ENCODE data around the gene TTC4. TPM values are rescaled to one million over a fixed set of nuclear protein-coding genes. Genes with fewer than 3 reads are reported as not detected.

TTC4 gene
- total RNA-seq, 2 experiments from 2014 or later = 24.3 to 26.1 TPM

GRCh38 chr1:54668567-54668966, 47.1 kb upstream of the TTC4 start:
- no peaks in the 10 kb centered on the region for H3K79me2 ChIP-seq (ENCODE audit: insufficient read depth, low read depth, low read length)
- H3K9me2 ChIP-seq (ENCODE audit: insufficient read depth, low read length) = no peaks in the 10 kb centered on the region
- H2AFZ ChIP-seq (ENCODE audit: low read length) = no peak overlapping the region
- H3K4me2 ChIP-seq (ENCODE audit: low read length) = no peak overlapping the region
- H3K4me1 ChIP-seq (ENCODE audit: insufficient read depth, low read length, poor library complexity, severe bottlenecking) = no peaks in the 10 kb centered on the region
- TF ChIP-seq EZH2phosphoT487 (IDR thresholded peaks at IDR 0.05; ENCODE audit: borderline replicate concordance, low read depth, low read length) = no peak
- TF ChIP-seq CTCF (conservative IDR thresholded peaks at IDR 0.05; ENCODE audit: low read length) = no peak
- H3K36me3 ChIP-seq (ENCODE audit: insufficient read depth, low read length) = no peaks in the 10 kb centered on the region
- no peaks in the 10 kb centered on the region for H3K9me3 ChIP-seq (ENCODE audit: low read length)
- CTCF ChIA-PET (ENCODE audit: unreplicated experiment) = no interaction called here
- no TSS peak for BruUV-seq (replicated peaks)
- POLR2A ChIA-PET = no interaction called here
- no peaks in the 10 kb centered on the region for H4K20me1 ChIP-seq (ENCODE audit: insufficient read depth, low read length)
- no peak overlapping the region for H3K4me3 ChIP-seq (ENCODE audit: low read depth, low read length, poor library complexity, severe bottlenecking)
- no peak for DNase-seq (ENCODE audit: low spot score)
- intact Hi-C loops (cut with micrococcal nuclease; ENCODE audit: unreplicated experiment) = no loop called here
- no peak overlapping the region for H3K27ac ChIP-seq (ENCODE audit: low read depth, low read length, poor library complexity, severe bottlenecking)

- Histone ChIP-seq H3K36me3 (ENCODE audit: insufficient read depth, low read length) (no peaks in the 10 kb centered on the region), H3K9me3 (ENCODE audit: low read length) (no peaks in the 10 kb centered on the region), H3K9me2 (ENCODE audit: insufficient read depth, low read length) (no peaks in the 10 kb centered on the region), H4K20me1 (ENCODE audit: insufficient read depth, low read length) (no peaks in the 10 kb centered on the region), H3K4me2 (ENCODE audit: low read length) (no peak overlapping the region), H3K4me1 (ENCODE audit: insufficient read depth, low read length, poor library complexity, severe bottlenecking) (no peaks in the 10 kb centered on the region), H3K79me2 (ENCODE audit: insufficient read depth, low read depth, low read length) (no peaks in the 10 kb centered on the region), H3K27ac (ENCODE audit: low read depth, low read length, poor library complexity, severe bottlenecking) (no peak overlapping the region), H3K4me3 (ENCODE audit: low read depth, low read length, poor library complexity, severe bottlenecking) (no peak overlapping the region), H2AFZ (ENCODE audit: low read length) (no peak overlapping the region)
- intact Hi-C loops (cut with micrococcal nuclease; ENCODE audit: unreplicated experiment) = loop anchor here (1.0 kb wide), 2 partner anchors 120 to 138 kb away; no protein-coding TSS in a partner anchor
- TF ChIP-seq CTCF (conservative IDR thresholded peaks at IDR 0.05; ENCODE audit: low read length) (peak; percentile 84), EZH2phosphoT487 (IDR thresholded peaks at IDR 0.05; ENCODE audit: borderline replicate concordance, low read depth, low read length) (no peak)
- CTCF ChIA-PET (ENCODE audit: unreplicated experiment) = no interaction called here
- BruUV-seq (replicated peaks) = no TSS peak
- POLR2A ChIA-PET = no interaction called here
- peak; percentile 53 for DNase-seq (ENCODE audit: low spot score)
These were observed 43.6 kb upstream of the TTC4 start for GRCh38 chr1:54671985-54672608.

- no peak overlapping the region for H3K4me2 ChIP-seq (ENCODE audit: low read length)
- H3K4me1 ChIP-seq (ENCODE audit: insufficient read depth, low read length, poor library complexity, severe bottlenecking) = no peaks in the 10 kb centered on the region
- intact Hi-C loops (cut with micrococcal nuclease; ENCODE audit: unreplicated experiment) = no loop called here
- DNase-seq (ENCODE audit: low spot score) = no peak
- CTCF ChIA-PET (ENCODE audit: unreplicated experiment) = interaction anchor here (0.9 kb wide), 1 partner anchor 9 kb away, joined by 4 read pairs; no protein-coding TSS in a partner anchor
- no peak overlapping the region for H3K27ac ChIP-seq (ENCODE audit: low read depth, low read length, poor library complexity, severe bottlenecking)
- TF ChIP-seq EZH2phosphoT487 (IDR thresholded peaks at IDR 0.05; ENCODE audit: borderline replicate concordance, low read depth, low read length) (no peak), CTCF (conservative IDR thresholded peaks at IDR 0.05; ENCODE audit: low read length) (no peak)
- no TSS peak for BruUV-seq (replicated peaks)
- H3K36me3 ChIP-seq (ENCODE audit: insufficient read depth, low read length) = no peaks in the 10 kb centered on the region
- H3K9me3 ChIP-seq (ENCODE audit: low read length) = no peaks in the 10 kb centered on the region
- no peaks in the 10 kb centered on the region for H4K20me1 ChIP-seq (ENCODE audit: insufficient read depth, low read length)
- H3K9me2 ChIP-seq (ENCODE audit: insufficient read depth, low read length) = no peaks in the 10 kb centered on the region
- H2AFZ ChIP-seq (ENCODE audit: low read length) = no peak overlapping the region
- H3K4me3 ChIP-seq (ENCODE audit: low read depth, low read length, poor library complexity, severe bottlenecking) = no peak overlapping the region
- POLR2A ChIA-PET = no interaction called here
- H3K79me2 ChIP-seq (ENCODE audit: insufficient read depth, low read depth, low read length) = no peaks in the 10 kb centered on the region
These were observed 36.7 kb upstream of the TTC4 start for GRCh38 chr1:54678776-54679643.

Data from OCI-LY7 (cell line).